A549 (cell line): Measurements from ENCODE around the gene OR51G2. TPM values are rescaled to one million over a fixed set of nuclear protein-coding genes. Genes with fewer than 3 reads are reported as not detected.

Experiments
- ATAC-seq, 2 experiments: fragments of 200-7000 bp in 1 of 2; fragments of >200 bp in 1 of 2; cut with Nextera tagmentation in 1 of 2; cut with Tn5 transposase in 1 of 2; 3 replicates each; pipeline versions ENCODE4 v1.8.0 to v1.9.1; 2018 to 2020; ENCODE audit warnings: mild to moderate bottlenecking in 1 of 2, moderate library complexity in 1 of 2
- CTCF ChIA-PET: fragments of 300-600 bp; sonication (Branson Sonifier 250); formaldehyde crosslinking; extraction: SDS; loops from one replicate; lab custom pipeline; 2021; ENCODE audit warnings: antibody characterized with exemption, inconsistent platforms; lab: Yijun Ruan, JAX
- POLR2A ChIA-PET: fragments of 350-600 bp; formaldehyde crosslinking; extraction: SDS; loops from one replicate; lab custom pipeline; 2021; ENCODE audit warnings: antibody characterized with exemption, inconsistent platforms; lab: Yijun Ruan, JAX
- DNase-seq, 2 experiments: peaks; one replicate each; pipeline versions ENCODE4 v3.0.0 to v3.0.0-alpha.2; 2011 to 2016; ENCODE audit warnings: low read depth in 1 of 2, low spot score in 1 of 2
- FAIRE-seq: peaks from 2 replicates; lab custom pipeline; 2011; peaks lifted over from hg19 to GRCh38; lab: Jason Lieb, UNC
- H3K27ac ChIP-seq, 2 experiments: fragments of >200 bp; sonication (Bioruptor Twin); formaldehyde crosslinking; 3 replicates each; pipeline ENCODE4 v1.5.1; 2016 to 2017
- H3K4me1 ChIP-seq: fragments of >200 bp; sonication (Bioruptor Twin); formaldehyde crosslinking; 3 replicates; pipeline ENCODE4 v1.6.1; 2016
- H3K4me2 ChIP-seq: fragments of >200 bp; sonication (Bioruptor Twin); formaldehyde crosslinking; 3 replicates; pipeline ENCODE4 v1.6.1; 2016
- H3K4me3 ChIP-seq: fragments of >200 bp; sonication (Bioruptor Twin); formaldehyde crosslinking; 3 replicates; pipeline ENCODE4 v1.5.1; 2016
- H3K9me3 ChIP-seq: fragments of >200 bp; sonication (Bioruptor Twin); formaldehyde crosslinking; 3 replicates; pipeline ENCODE4 v1.6.1; 2016
- CBX2 ChIP-seq: fragments of 200-600 bp; sonication (generic); IDR thresholded peaks from 2 replicates; pipeline ENCODE4 v1.6.1; 2016; ENCODE audit warnings: low read depth, mild to moderate bottlenecking, borderline replicate concordance
- CBX8 ChIP-seq: fragments of 200-600 bp; sonication (generic); IDR thresholded peaks from 2 replicates; pipeline ENCODE4 v1.6.1; 2016
- CEBPB ChIP-seq, 2 experiments: fragments of >200 bp in 1 of 2; sonication (Bioruptor Twin) in 1 of 2; formaldehyde crosslinking in 1 of 2; IDR thresholded peaks; 2 replicates each; pipeline ENCODE4 v1.6.1; 2012 to 2016
- EHMT2 ChIP-seq: fragments of 200-600 bp; sonication (generic); IDR thresholded peaks from 2 replicates; pipeline ENCODE4 v1.6.1; 2016; ENCODE audit warnings: antibody characterized with exemption, low read depth, mild to moderate bottlenecking, moderate library complexity
- FOSB ChIP-seq: fragments of 250-450 bp; sonication (Bioruptor Pico); IDR thresholded peaks from 2 replicates; pipeline ENCODE4 v1.5.0; 2020; ENCODE audit warnings: mild to moderate bottlenecking, moderate library complexity
- HEYL ChIP-seq: fragments of 250-450 bp; sonication (Bioruptor Pico); IDR thresholded peaks from 2 replicates; pipeline ENCODE4 v1.8.0; 2021; ENCODE audit warnings: mild to moderate bottlenecking, moderate library complexity
- HOXB13 ChIP-seq: fragments of 250-450 bp; sonication (Bioruptor Pico); IDR thresholded peaks from 2 replicates; pipeline ENCODE4 v1.5.0; 2020; ENCODE audit warnings: low read depth, mild to moderate bottlenecking, moderate library complexity
- HOXB5 ChIP-seq: fragments of 250-450 bp; sonication (Bioruptor Pico); IDR thresholded peaks from 2 replicates; pipeline ENCODE4 v1.5.0; 2020; ENCODE audit warnings: mild to moderate bottlenecking, moderate library complexity
- JUN ChIP-seq, 2 experiments: fragments of >200 bp; sonication (Bioruptor Twin); formaldehyde crosslinking; IDR thresholded peaks; 2 replicates in 1 of 2; 3 replicates in 1 of 2; pipeline ENCODE4 v1.6.1; 2016 to 2017
- KDM1A ChIP-seq: fragments of 200-600 bp; sonication (generic); IDR thresholded peaks from 2 replicates; pipeline ENCODE4 v1.6.1; 2016; ENCODE audit warnings: low read depth, mild to moderate bottlenecking
- MYC ChIP-seq: IDR thresholded peaks from 2 replicates; pipeline ENCODE4 v1.6.1; 2012; ENCODE audit warnings: mild to moderate bottlenecking, inconsistent platforms, low read length, improper control_type of control experiment, borderline replicate concordance
- NFE2L2 ChIP-seq: fragments of 150-350 bp; conservative IDR thresholded peaks from 2 replicates; pipeline ENCODE4 v1.6.1; 2014; ENCODE audit warnings: low read length
- PHF8 ChIP-seq: fragments of 200-600 bp; sonication (generic); IDR thresholded peaks from 2 replicates; pipeline ENCODE4 v1.6.1; 2016; ENCODE audit warnings: low read depth, mild to moderate bottlenecking, antibody characterized with exemption, moderate library complexity, borderline replicate concordance
- POLR2AphosphoS2 ChIP-seq: conservative IDR thresholded peaks from 2 replicates; pipeline ENCODE4 v1.6.1; 2012; ENCODE audit warnings: low read length, improper control_type of control experiment, inconsistent platforms
- REST ChIP-seq: fragments of 200-600 bp; sonication (generic); IDR thresholded peaks from 2 replicates; pipeline ENCODE4 v1.6.1; 2016; ENCODE audit warnings: antibody characterized with exemption, mild to moderate bottlenecking, moderate library complexity
- TFCP2L1 ChIP-seq: fragments of 250-450 bp; sonication (Bioruptor Pico); IDR thresholded peaks from 2 replicates; pipeline ENCODE4 v1.5.0; 2021; ENCODE audit warnings: mild to moderate bottlenecking
- TP53 ChIP-seq: fragments of 250-450 bp; sonication (Bioruptor Pico); IDR thresholded peaks from 2 replicates; pipeline ENCODE4 v1.5.0; 2021; ENCODE audit warnings: mild to moderate bottlenecking, moderate library complexity
- USF2 ChIP-seq: fragments of 450-650 bp; IDR thresholded peaks from 2 replicates; pipeline ENCODE4 v1.6.1; 2014; ENCODE audit warnings: antibody characterized with exemption
- ZC3H11A ChIP-seq: fragments of 450-650 bp; IDR thresholded peaks from 2 replicates; pipeline ENCODE4 v1.6.1; 2014; ENCODE audit warnings: antibody characterized with exemption, mild to moderate bottlenecking
- ZFP36 ChIP-seq: fragments of 450-650 bp; IDR thresholded peaks from 2 replicates; pipeline ENCODE4 v1.6.1; 2014; ENCODE audit warnings: borderline replicate concordance; ENCODE audit not compliant: partially characterized antibody
- ZSCAN20 ChIP-seq: fragments of 250-450 bp; sonication (Bioruptor Pico); IDR thresholded peaks from 2 replicates; pipeline ENCODE4 v1.8.0; 2022; ENCODE audit warnings: mild to moderate bottlenecking, moderate library complexity
- WGBS: methylation state at CpG from one replicate; pipeline ENCODE4 v1.1.6; 2017; ENCODE audit errors: missing lambda C conversion rate; 5-methylcytosine and 5-hydroxymethylcytosine counted together
- polyA plus RNA-seq, 4 experiments: library from polyadenylated mRNA; depleted of rRNA in 3 of 4; stranded (reverse); fragments of >200 nt; fragmentation: RNase III in 1 of 4; extraction: RNeasy Plus Mini Kit Qiagen cat#74134 plus additional on column Dnase treatment in 1 of 4; gene quantifications; 2 replicates in 3 of 4; 3 replicates in 1 of 4; pipeline ENCODE4 v1.2.3, GENCODE V29; 2011 to 2017
- TF ChIP-seq, protein P1 (sequence below): fragments of 250-450 bp; sonication (Bioruptor Pico); IDR thresholded peaks from 2 replicates; pipeline ENCODE4 v1.5.0; 2021; ENCODE audit warnings: mild to moderate bottlenecking, moderate library complexity, borderline replicate concordance
- TF ChIP-seq, protein P2 (sequence below): fragments of >200 bp; sonication (Bioruptor Twin); formaldehyde crosslinking; IDR thresholded peaks from 3 replicates; pipeline ENCODE4 v1.6.1; 2016

OR51G2 gene
- polyA plus RNA-seq, 2 of the 4 experiments (the other 2 are of a cell fraction), result not detected

DNA sequence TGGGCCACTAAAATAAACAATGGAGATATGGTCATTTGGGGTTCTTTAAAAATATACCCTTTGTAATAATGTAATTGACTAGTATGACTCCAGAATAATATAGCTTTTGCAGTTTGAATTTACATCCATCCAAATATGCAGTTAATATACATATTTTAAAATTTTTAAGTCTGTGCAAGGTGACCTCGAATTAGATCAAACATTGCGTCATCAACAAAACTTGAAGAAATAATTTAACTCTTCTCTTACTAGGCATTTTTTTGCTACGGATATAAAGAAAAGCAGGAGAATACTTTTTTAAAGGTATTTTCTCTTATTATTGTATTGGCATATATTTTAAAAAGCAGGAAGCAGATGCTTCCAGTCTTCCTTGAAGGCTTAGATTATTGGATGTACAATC lies 17.6 kb upstream of the OR51G2 start:
- ChIA-PET POLR2A (no interaction called here), CTCF (no interaction called here)
- Histone ChIP-seq H3K9me3 (no peaks in the 10 kb centered on the region), H3K4me3 (no peak overlapping the region), H3K27ac (no peak overlapping the region), H3K4me2 (no peak overlapping the region), H3K4me1 (no peaks in the 10 kb centered on the region)
- TF ChIP-seq FOSB (CRISPR knock-in tag), result no peak
- no peak for TF ChIP-seq HOXB13 (CRISPR knock-in tag)
- no peak for TF ChIP-seq HEYL (CRISPR knock-in tag)
- TF ChIP-seq MYC, result no peak
- TF ChIP-seq, protein P1, sequence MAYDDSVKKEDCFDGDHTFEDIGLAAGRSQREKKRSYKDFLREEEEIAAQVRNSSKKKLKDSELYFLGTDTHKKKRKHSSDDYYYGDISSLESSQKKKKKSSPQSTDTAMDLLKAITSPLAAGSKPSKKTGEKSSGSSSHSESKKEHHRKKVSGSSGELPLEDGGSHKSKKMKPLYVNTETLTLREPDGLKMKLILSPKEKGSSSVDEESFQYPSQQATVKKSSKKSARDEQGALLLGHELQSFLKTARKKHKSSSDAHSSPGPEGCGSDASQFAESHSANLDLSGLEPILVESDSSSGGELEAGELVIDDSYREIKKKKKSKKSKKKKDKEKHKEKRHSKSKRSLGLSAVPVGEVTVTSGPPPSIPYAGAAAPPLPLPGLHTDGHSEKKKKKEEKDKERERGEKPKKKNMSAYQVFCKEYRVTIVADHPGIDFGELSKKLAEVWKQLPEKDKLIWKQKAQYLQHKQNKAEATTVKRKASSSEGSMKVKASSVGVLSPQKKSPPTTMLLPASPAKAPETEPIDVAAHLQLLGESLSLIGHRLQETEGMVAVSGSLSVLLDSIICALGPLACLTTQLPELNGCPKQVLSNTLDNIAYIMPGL (CRISPR knock-in tag), result no peak
- TF ChIP-seq ZC3H11A, result no peak
- TF ChIP-seq JUN (IDR thresholded peaks at IDR 0.05), result no peak
- TF ChIP-seq KDM1A, result no peak
- no peak for TF ChIP-seq TP53
- no peak for TF ChIP-seq TFCP2L1
- TF ChIP-seq EHMT2, result no peak
- no peak for TF ChIP-seq REST
- WGBS, result 24% methylated on average over 3 of the region's 3 CpGs
- FAIRE-seq (no peak), ATAC-seq (no peak), DNase-seq (no peak)

DNA sequence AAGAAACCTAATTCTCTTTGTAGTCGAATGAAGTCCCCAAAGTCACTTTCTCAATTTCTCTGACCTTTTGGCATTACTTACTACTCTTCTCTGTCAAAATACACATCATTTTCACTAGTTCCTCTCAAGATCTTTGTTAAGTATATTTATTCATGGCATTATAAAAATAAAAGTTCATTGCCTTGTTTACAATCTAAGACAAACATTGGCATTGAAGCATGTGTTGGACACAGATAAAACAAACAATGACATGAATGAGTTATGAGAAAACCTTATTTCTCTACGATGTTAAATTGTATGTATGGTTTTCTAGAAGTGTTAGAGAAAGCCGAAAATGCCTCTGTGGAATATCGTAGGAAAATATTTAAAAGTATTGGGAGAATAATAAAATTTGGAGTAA lies 13.6 kb upstream of the OR51G2 start:
- 6% methylated on average over 4 of the region's 4 CpGs for WGBS
- no peak overlapping the region for H3K27ac ChIP-seq
- H3K4me2 ChIP-seq, result no peak overlapping the region
- DNase-seq, result no peak
- CTCF ChIA-PET, result interaction anchor here (0.9 kb wide), 1 partner anchor 745 kb away, joined by 4 read pairs; no protein-coding TSS in a partner anchor
- no peaks in the 10 kb centered on the region for H3K9me3 ChIP-seq
- TF ChIP-seq CEBPB (IDR thresholded peaks at IDR 0.05) (no peak), HOXB5 (CRISPR knock-in tag) (no peak), TP53 (no peak), FOSB (CRISPR knock-in tag) (no peak), POLR2AphosphoS2 (no peak), MYC (no peak), NFE2L2 (no peak), PHF8 (no peak), EHMT2 (no peak), CBX2 (no peak), ZSCAN20 (no peak), ZFP36 (no peak), KDM1A (no peak), USF2 (no peak), CBX8 (no peak), HOXB13 (CRISPR knock-in tag) (no peak)
- TF ChIP-seq, protein P2, sequence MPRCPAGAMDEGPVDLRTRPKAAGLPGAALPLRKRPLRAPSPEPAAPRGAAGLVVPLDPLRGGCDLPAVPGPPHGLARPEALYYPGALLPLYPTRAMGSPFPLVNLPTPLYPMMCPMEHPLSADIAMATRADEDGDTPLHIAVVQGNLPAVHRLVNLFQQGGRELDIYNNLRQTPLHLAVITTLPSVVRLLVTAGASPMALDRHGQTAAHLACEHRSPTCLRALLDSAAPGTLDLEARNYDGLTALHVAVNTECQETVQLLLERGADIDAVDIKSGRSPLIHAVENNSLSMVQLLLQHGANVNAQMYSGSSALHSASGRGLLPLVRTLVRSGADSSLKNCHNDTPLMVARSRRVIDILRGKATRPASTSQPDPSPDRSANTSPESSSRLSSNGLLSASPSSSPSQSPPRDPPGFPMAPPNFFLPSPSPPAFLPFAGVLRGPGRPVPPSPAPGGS, result no peak
- TF ChIP-seq, all 56 proteins: peak for 0
- no peak overlapping the region for H3K4me3 ChIP-seq
- H3K4me1 ChIP-seq, result no peaks in the 10 kb centered on the region
- POLR2A ChIA-PET, result no interaction called here
- ATAC-seq, result no peak
- FAIRE-seq, result no peak
